Measurements from ENCODE around the gene PDXK. TPM values are rescaled to one million over a fixed set of nuclear protein-coding genes. Genes with fewer than 3 reads are reported as not detected.

Gene PDXK
- total and polyA plus RNA-seq, 9 of the 15 experiments (the other 6 are each of a cell fraction or from before 2014, with no cell fraction given) = 5.6 to 162 (median 76.5) TPM

GRCh38 chr21:43767984-43768867 lies 49.3 kb downstream of the PDXK start (continued):
- TF ChIP-seq ZBTB40 (IDR thresholded peaks at IDR 0.05) = peak; percentile 21; the same call in 1 of the 2 replicates
- no peak for TF ChIP-seq ZBTB40 (CRISPR knock-in tag; IDR thresholded peaks at IDR 0.05)
- no peak; the same call in 1 of the 2 replicates for TF ChIP-seq CAMTA2 (CRISPR knock-in tag; conservative IDR thresholded peaks at IDR 0.05)
- TF ChIP-seq CHD7 (IDR thresholded peaks at IDR 0.05; ENCODE audit: low read depth, low read length) = no peak
- no peak for TF ChIP-seq CSDE1 (IDR thresholded peaks at IDR 0.05)
- TF ChIP-seq CBFB (CRISPR knock-in tag; IDR thresholded peaks at IDR 0.05) = peak; percentile 70
- no peak for TF ChIP-seq SMARCA5 (IDR thresholded peaks at IDR 0.05)

Measured in K562 (cell line).